ENCODE results near the gene TUBGCP2.

Gene TUBGCP2

DNA sequence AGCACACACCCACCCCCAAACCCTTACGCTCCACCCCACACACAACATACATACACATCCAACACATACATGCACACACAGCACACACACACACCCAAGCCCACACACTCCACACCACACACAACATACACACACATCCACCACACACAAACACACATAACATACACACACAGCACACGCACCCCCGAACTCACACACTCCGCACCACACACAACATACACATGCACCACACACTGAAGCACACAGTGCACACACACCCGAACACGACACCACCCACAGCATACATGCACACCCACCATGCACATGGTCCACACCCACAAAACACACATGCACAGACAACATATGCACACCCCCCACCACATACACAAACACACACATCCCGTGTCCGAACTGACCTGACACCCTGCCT, 40.5 kb upstream of the TUBGCP2 start:
- no peaks in the 10 kb centered on the region for H3K27me3 ChIP-seq (ENCODE audit: low read length)
- H3K79me2 ChIP-seq (ENCODE audit: insufficient read depth, low read length), result no peaks in the 10 kb centered on the region

DNA sequence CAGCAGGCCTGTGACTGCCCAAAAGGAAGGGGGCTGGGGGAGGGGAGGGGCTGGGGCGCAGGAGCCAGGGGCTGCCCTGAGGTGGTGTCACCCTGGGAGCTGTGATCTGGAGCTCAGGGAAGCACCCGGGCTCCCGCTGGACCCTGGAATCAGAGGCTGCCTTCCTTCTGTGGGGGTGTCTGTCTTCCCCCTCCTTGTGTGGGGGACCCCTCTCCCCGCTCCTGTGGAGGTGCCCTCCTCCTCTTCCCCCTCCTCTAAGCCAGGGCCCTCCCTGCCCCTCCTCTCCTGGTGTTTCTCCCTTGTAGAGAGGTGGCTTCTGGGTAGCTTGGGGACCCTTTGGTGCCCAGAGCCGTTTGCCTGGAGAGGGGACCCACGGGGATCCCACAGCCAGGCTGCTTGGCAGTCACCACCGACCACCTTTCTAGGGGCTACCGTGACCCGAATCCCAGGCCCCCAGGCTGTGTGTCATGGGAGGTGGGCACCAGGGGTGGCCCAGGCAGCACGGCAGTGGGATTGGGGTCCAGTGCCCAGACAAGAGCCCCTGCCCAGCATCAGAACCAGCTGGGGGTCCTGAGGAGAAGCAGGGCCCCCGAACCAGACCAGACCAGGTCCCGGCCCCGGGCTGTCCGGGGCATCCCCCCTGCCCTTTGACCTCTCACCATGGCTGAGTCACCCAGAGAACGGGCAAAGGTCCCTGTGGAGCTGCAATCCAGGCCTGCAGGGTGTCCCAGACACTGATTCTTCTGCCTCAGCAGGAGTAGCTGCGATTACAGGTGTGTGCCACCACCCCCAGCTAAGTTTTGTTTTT, 39.2 kb upstream of the TUBGCP2 start:
- H3K4me3 ChIP-seq (ENCODE audit: insufficient read depth, low read length, poor library complexity, severe bottlenecking), result no peak overlapping the region
- no peaks in the 10 kb centered on the region for H4K20me1 ChIP-seq (ENCODE audit: low read depth, low read length)
- H3F3A ChIP-seq (ENCODE audit: insufficient read depth), result no peaks in the 10 kb centered on the region
- no peak overlapping the region for H3K27ac ChIP-seq (ENCODE audit: low read depth, low read length)
- no peaks in the 10 kb centered on the region for H3K9me2 ChIP-seq (replicated peaks; ENCODE audit: insufficient read depth, low read length)
- H3K27me3 ChIP-seq (ENCODE audit: low read length), result no peaks in the 10 kb centered on the region
- no peak overlapping the region for H3K9ac ChIP-seq (ENCODE audit: low read length)
- no peaks in the 10 kb centered on the region for H3K36me3 ChIP-seq (ENCODE audit: low read length)
- H3K79me2 ChIP-seq (ENCODE audit: insufficient read depth, low read length), result no peaks in the 10 kb centered on the region
- no peaks in the 10 kb centered on the region for H3K9me3 ChIP-seq (ENCODE audit: insufficient read depth, low read length)
- H2AFZ ChIP-seq (ENCODE audit: low read depth, low read length, severe bottlenecking), result no peak overlapping the region
- TF ChIP-seq, protein P1, sequence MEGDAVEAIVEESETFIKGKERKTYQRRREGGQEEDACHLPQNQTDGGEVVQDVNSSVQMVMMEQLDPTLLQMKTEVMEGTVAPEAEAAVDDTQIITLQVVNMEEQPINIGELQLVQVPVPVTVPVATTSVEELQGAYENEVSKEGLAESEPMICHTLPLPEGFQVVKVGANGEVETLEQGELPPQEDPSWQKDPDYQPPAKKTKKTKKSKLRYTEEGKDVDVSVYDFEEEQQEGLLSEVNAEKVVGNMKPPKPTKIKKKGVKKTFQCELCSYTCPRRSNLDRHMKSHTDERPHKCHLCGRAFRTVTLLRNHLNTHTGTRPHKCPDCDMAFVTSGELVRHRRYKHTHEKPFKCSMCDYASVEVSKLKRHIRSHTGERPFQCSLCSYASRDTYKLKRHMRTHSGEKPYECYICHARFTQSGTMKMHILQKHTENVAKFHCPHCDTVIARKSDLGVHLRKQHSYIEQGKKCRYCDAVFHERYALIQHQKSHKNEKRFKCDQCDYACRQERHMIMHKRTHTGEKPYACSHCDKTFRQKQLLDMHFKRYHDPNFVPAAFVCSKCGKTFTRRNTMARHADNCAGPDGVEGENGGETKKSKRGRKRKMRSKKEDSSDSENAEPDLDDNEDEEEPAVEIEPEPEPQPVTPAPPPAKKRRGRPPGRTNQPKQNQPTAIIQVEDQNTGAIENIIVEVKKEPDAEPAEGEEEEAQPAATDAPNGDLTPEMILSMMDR (IDR thresholded peaks at IDR 0.05; ENCODE audit: insufficient read depth, low read length, poor library complexity, severe bottlenecking), result no peak
- TF ChIP-seq EZH2phosphoT487 (conservative IDR thresholded peaks at IDR 0.05; ENCODE audit: low read length), result no peak
- no peak overlapping the region for H3K4me2 ChIP-seq (ENCODE audit: low read depth, low read length, poor library complexity, severe bottlenecking)

More for the DNA sequence above, 40.5 kb upstream of the TUBGCP2 start:
- no peak overlapping the region for H3K4me2 ChIP-seq (ENCODE audit: low read depth, low read length, poor library complexity, severe bottlenecking)
- no peaks in the 10 kb centered on the region for H3K36me3 ChIP-seq (ENCODE audit: low read length)
- no peaks in the 10 kb centered on the region for H4K20me1 ChIP-seq (ENCODE audit: low read depth, low read length)
- H3K9me3 ChIP-seq (ENCODE audit: insufficient read depth, low read length), result no peaks in the 10 kb centered on the region
- H3K4me3 ChIP-seq (ENCODE audit: insufficient read depth, low read length, poor library complexity, severe bottlenecking), result no peak overlapping the region
- H2AFZ ChIP-seq (ENCODE audit: low read depth, low read length, severe bottlenecking), result no peak overlapping the region
- no peak for TF ChIP-seq EZH2phosphoT487 (conservative IDR thresholded peaks at IDR 0.05; ENCODE audit: low read length)
- TF ChIP-seq, protein P1 (IDR thresholded peaks at IDR 0.05; ENCODE audit: insufficient read depth, low read length, poor library complexity, severe bottlenecking), result no peak
- no peaks in the 10 kb centered on the region for H3K9me2 ChIP-seq (replicated peaks; ENCODE audit: insufficient read depth, low read length)
- no peaks in the 10 kb centered on the region for H3F3A ChIP-seq (ENCODE audit: insufficient read depth)
- H3K27ac ChIP-seq (ENCODE audit: low read depth, low read length), result no peak overlapping the region
- H3K9ac ChIP-seq (ENCODE audit: low read length), result no peak overlapping the region

DNA sequence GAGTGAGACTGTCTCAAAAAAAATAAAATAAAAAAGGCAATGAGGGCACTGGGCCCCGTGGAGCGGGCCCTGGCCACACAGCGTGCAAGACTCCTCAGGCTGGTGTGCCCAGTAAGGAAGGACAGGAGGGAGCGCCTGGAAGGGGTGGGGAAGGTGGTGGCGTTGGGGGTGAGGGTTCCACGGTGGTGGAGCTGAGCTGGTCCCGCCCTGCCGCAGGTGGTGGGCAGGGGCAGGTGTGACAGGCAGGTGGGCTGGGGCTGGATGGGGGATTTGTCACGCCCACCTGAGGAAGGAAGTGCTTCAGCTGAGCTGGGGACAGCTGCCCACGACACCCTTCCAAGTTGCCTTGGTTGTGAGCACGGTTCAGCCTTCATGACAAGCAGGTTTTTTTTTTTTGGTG, 37.7 kb upstream of the TUBGCP2 start:
- Histone ChIP-seq H3K4me2 (ENCODE audit: low read depth, low read length, poor library complexity, severe bottlenecking) (no peak overlapping the region), H3K9me3 (ENCODE audit: insufficient read depth, low read length) (no peaks in the 10 kb centered on the region), H3K27ac (ENCODE audit: low read depth, low read length) (no peak overlapping the region), H3K9me2 (replicated peaks; ENCODE audit: insufficient read depth, low read length) (no peaks in the 10 kb centered on the region), H3F3A (ENCODE audit: insufficient read depth) (no peaks in the 10 kb centered on the region), H3K4me3 (ENCODE audit: insufficient read depth, low read length, poor library complexity, severe bottlenecking) (no peak overlapping the region), H4K20me1 (ENCODE audit: low read depth, low read length) (no peaks in the 10 kb centered on the region), H2AFZ (ENCODE audit: low read depth, low read length, severe bottlenecking) (no peak overlapping the region), H3K36me3 (ENCODE audit: low read length) (no peaks in the 10 kb centered on the region), H3K79me2 (ENCODE audit: insufficient read depth, low read length) (no peaks in the 10 kb centered on the region), H3K9ac (ENCODE audit: low read length) (no peak overlapping the region), H3K27me3 (ENCODE audit: low read length) (no peaks in the 10 kb centered on the region)
- TF ChIP-seq, protein P1 (IDR thresholded peaks at IDR 0.05; ENCODE audit: insufficient read depth, low read length, poor library complexity, severe bottlenecking), result no peak
- no peak for TF ChIP-seq EZH2phosphoT487 (conservative IDR thresholded peaks at IDR 0.05; ENCODE audit: low read length)

Data from SU-DHL-6 (cell line).